Astrocyte of the hippocampus (primary cell): Measurements from ENCODE around the gene GALNT2.

ENCODE experiments used
- DNase-seq: peaks from one replicate; pipeline ENCODE4 v3.0.0; 2011; ENCODE audit warnings: low read depth, low spot score

Gene GALNT2

DNA sequence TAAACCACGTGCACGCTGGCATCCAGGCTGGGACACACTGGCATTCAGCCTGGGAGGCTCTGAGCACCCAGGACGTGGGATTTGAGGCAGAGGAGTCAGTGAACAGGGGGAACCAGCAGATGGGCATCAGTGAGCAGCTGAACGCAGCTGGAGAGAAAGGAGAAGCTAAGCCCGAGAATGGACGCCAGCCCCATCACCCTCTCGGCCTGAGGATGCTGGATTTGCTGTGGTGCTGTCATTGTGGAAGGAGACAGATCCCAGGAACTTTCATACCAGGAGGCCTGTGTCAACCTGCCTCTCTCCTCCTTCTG, 226.3 kb downstream of the GALNT2 start:
- DNase-seq: no peak

DNA sequence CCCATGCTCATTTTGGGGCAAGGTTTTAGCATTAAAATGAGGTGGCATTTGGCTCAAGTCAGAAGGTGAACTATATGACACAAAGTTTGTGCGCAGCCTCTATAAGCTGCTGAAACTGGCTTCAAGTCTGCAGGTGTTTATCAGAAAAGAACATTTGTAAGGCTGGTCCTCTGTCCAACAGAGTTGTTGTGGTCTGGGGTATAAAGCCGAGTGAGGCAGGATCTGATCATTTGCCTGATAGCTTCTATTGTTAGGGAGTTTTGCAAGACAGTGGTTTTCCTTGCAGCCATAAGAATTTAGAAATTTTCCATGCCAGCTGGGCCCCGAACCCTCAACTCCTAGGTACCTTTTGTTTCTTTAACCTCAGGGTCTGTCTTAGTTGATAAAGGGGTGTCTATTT, 228.3 kb downstream of the GALNT2 start:
- no peak for DNase-seq

- no peak for DNase-seq
Observed at GRCh38 chr1:230299191-230300006, 232.4 kb downstream of the GALNT2 start.

DNA sequence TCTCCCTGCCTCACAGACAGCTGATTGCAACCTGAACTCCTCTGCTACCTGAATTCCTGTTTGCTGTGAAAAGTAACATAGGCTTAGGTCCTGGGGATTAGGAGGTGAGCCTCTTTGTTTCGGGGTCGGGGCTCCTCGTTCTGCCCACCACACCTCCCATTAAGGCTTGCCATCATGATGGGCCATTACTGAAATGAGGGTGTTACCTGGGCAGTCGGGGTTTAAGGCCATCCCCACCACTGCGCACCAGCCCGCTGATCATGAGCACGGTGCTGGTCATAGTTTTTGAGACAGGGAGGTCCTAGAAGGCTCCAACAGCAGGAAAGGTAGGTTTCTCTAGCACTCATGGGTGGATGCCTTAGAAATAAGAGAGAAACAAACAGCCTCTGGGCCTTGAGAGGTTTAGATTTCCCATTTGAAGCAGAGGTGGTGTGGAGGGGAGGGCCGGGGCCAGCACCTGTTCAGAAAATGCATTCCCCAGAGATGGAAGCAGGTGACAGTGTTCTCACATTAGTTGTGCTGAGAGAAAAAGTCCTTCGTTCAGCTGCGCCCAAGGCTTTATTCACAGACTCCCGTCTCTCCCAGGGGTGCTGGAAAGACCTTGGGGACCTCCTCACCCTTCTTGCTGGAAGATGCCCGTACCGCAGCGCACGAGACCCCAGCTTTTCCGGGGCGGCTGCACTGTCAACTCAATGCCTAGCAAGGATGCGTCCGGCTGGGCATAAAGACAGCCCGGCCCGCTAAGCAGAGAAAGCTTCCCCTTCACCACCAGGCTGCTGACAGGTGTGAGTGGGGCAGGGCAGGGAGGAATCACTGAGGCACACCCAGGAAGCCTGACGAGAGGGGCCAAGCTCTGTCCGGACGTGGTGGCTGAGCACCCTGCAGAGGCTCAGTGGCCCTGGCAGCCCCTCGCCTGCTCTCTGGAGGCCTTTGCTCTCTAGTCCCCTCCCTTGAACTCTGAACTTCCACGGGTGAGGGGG, 233.6 kb downstream of the GALNT2 start:
- DNase-seq: no peak

DNA sequence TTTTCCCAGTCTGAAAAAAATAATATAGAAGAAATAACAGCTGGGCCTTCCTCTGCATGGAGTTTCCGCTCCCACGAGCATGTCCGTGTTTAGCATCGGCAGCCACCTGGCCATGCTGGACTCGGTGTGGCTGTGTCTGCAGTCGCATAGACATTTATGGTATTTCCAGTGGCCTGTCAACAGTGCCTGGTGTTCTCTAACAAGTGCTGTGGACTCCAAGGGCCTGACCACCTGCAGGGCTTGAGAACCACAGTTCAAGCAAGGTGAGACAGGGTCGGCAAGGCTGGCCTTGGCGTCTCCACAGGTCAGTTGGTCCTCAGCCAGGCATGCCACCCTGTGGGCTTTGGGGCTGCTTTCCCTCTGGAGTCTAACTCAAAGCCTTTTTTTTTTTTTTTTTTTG, 234.3 kb downstream of the GALNT2 start:
- no peak for DNase-seq

GRCh38 chr1:230301822-230302221, 234.8 kb downstream of the GALNT2 start:
- no peak for DNase-seq

GRCh38 chr1:230303069-230303468, 236.0 kb downstream of the GALNT2 start:
- no peak for DNase-seq

DNA sequence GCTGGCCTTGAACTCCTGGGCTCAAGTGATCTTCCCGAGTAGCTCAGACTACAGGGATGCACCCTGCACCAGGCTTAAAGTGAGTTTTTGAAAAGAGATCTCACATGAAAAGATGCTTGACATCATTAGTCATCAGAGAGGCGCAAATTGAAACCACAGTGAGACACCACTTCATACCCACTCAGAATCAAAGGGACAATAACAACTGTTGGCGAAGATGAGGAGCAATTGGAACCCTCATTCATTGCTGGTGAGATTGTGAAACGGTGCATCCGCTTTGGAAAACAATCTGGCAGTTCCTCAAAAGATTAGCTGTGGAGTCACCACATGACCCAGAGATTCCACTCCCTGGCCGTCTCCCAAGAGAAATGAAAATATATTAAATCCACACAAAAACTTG, 236.8 kb downstream of the GALNT2 start:
- peak; percentile 37 for DNase-seq

DNA sequence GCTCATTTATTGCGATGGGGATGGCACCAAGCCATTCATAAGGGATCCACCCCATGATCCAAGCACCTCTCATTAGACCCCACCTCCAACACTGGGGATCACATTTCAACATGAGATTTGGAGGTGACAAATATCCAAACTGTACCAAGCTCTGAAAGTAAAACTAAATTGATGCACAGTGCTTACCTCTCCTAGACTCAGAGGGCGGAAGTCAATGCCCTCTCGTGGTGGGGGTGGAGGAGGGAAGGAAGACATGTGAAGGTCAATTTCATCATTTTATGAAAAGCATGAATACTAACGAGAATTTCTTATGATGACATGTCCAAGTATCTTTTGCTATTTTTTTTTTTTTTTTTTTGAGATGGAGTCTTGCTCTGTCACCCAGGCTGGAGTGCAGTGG, 239.1 kb downstream of the GALNT2 start:
- DNase-seq: no peak

DNA sequence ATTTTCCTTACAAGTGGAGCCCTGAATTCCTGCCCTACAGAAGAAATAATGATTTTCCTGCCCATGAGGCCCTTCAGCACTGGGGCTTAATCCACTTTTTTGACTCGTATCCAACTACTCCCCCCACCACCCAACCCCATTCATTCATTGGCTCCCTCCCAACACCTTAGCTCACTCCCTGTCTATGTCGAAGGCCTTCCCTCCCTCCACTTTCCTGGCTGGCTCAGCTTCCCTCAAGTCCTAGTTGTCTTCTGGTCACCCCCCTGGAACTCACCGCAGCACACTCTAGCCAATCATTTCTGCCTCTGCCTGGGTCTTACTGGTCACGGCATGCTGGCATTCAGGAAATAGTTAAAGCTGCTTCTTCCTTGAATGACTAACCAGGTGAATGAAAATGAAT, 240.2 kb downstream of the GALNT2 start:
- peak; percentile 88 for DNase-seq

GRCh38 chr1:230308039-230308438, 241.0 kb downstream of the GALNT2 start:
- DNase-seq: peak; percentile 93

- no peak for DNase-seq
Observed at GRCh38 chr1:230308821-230309220, 241.8 kb downstream of the GALNT2 start.

GRCh38 chr1:230309646-230310177, 242.7 kb downstream of the GALNT2 start:
- DNase-seq: no peak

DNA sequence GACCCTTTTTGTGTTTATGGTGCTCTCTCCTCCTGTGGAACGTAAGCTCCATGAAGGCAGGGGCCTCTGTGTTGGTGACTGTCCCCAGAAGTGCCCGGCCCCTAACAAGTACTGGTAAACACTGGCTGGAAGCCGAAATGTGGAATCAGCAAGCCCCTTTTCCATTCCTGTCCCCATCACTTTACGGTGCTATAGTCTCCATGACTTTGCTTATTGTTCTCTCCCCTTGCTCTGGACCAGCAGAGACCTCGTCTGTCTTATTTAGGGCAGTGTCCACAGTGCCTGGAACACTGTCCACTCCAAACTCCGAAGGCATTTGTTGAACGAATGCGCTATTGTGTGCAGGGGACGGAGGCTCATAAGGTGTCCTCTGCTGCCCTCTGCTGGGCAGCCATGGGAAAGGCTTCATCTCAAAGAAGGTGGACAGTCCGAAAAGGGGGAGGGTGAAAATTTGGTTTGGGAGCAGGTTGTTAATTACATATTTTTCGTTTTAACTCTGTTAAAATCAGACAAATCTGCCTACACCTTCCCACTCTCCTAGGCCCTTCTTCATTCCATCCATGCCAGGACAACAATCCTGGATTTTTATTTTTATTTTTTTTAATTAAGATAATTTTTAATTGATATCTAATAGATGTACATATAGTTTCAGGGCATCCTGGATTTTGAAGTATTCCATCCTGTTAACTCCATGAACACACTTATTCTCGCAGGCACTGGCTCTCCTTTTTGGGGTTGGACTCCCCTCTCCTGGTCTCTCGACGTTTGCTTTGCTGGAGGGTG, 243.5 kb downstream of the GALNT2 start:
- DNase-seq: peak; percentile 88

- no peak for DNase-seq
Observed at GRCh38 chr1:230312676-230313075, 245.6 kb downstream of the GALNT2 start.

- DNase-seq: no peak
Observed at GRCh38 chr1:230313453-230314141, 246.6 kb downstream of the GALNT2 start.

DNA sequence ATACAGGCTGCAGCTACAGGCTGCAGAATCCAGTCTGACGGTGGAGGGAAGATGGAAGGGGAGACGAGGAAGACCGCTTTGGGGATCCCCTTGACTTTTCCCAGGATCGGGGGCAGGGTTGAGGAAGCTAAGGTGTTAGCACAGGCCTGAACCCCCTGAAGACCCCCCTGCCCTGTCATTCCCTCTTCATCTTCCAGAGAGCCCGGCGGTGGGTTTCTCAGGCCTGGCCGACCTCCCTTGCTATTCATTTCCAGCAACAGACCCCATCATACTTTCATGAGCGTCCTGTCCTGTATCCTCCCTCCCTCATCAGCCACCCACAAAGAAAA, 247.1 kb downstream of the GALNT2 start:
- no peak for DNase-seq

GRCh38 chr1:230315099-230315498, 248.1 kb downstream of the GALNT2 start:
- DNase-seq: no peak

- no peak for DNase-seq
Observed at GRCh38 chr1:230316864-230317745, 250.1 kb downstream of the GALNT2 start.
